Rectal smooth muscle tissue (tissue), 1 donor: ENCODE results near the gene ADAMTS19.

Experiments
- H3K27ac ChIP-seq: one replicate; pipeline ENCODE4 v1.7.0; 2013; ENCODE audit warnings: low read depth, low read length, inconsistent platforms
- H3K27me3 ChIP-seq: one replicate; pipeline ENCODE4 v1.7.0; 2013; ENCODE audit warnings: low read length; ENCODE audit not compliant: control insufficient read depth, insufficient read depth
- H3K36me3 ChIP-seq: one replicate; pipeline ENCODE4 v1.7.0; 2013; ENCODE audit warnings: low read length; ENCODE audit not compliant: control insufficient read depth, insufficient read depth
- H3K4me1 ChIP-seq: one replicate; pipeline ENCODE4 v1.7.0; 2013; ENCODE audit warnings: low read length; ENCODE audit not compliant: control insufficient read depth, insufficient read depth
- H3K4me3 ChIP-seq: one replicate; pipeline ENCODE4 v1.7.0; 2013; ENCODE audit warnings: low read length
- H3K9ac ChIP-seq: one replicate; pipeline ENCODE4 v1.7.0; 2013; ENCODE audit warnings: low read length

ADAMTS19 gene

DNA sequence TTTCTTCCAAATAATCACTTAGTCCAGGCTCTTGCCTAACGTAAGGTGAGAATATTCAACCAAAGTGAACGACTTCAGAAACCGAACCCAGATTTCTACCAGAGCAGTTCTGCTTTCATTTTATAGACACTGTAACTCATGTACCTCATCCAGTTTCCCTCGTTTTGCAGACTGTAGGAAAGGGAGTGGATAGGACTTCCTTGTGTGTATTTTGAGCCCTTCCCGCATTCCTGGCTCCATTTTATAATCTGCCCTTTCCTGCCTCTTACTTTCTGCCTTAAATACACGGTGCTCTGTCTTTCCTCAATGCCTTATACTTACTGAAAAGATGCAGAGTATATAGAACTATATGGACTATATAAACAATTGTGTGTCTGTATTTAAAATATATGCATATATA is 308.6 kb downstream of the ADAMTS19 start:
- no peak overlapping the region for H3K9ac ChIP-seq
- H3K27ac ChIP-seq, result no peak overlapping the region
- no peaks in the 10 kb centered on the region for H3K4me1 ChIP-seq
- H3K36me3 ChIP-seq, result no peaks in the 10 kb centered on the region
- H3K4me3 ChIP-seq, result no peak overlapping the region
- H3K27me3 ChIP-seq, result no peaks in the 10 kb centered on the region

DNA sequence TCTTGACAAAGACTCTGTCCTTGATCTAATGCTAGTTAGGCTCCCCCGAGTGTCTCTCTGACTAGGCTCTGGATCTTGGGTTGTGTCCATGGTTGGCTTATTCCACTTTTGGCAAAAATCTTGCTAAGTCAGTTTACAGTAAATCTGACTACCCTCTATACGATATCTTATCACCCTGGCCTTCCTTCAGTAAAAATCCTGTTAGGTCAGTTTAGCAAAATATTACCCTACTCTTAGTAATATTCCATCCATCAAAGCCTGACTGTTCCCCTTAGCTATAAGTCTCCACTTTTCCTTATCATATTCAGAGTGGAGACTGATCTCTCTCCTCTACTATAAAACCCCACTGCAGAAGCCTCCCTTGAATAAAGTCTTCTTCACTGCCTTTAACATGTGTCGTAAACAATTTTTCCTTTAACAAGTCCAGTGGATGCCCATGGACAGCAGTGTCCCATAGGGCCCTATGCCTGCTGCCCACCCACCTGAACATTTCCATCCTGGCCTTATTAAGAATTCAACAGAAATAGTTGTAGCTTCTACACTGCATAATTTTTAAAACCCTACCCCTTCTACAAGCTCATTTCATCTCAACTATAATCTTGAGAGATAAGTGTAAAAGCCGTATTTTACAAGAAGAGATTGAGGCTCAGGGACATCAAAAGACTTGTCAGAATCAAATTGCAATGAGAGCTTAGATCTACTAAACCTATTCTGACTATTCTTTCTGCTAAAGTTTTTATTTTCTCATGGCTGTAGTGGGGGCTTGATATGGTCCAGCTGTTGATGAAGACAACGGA is 310.1 kb downstream of the ADAMTS19 start:
- H3K4me1 ChIP-seq, result no peaks in the 10 kb centered on the region
- no peak overlapping the region for H3K9ac ChIP-seq
- no peak overlapping the region for H3K27ac ChIP-seq
- H3K4me3 ChIP-seq, result no peak overlapping the region
- no peaks in the 10 kb centered on the region for H3K27me3 ChIP-seq
- no peaks in the 10 kb centered on the region for H3K36me3 ChIP-seq

DNA sequence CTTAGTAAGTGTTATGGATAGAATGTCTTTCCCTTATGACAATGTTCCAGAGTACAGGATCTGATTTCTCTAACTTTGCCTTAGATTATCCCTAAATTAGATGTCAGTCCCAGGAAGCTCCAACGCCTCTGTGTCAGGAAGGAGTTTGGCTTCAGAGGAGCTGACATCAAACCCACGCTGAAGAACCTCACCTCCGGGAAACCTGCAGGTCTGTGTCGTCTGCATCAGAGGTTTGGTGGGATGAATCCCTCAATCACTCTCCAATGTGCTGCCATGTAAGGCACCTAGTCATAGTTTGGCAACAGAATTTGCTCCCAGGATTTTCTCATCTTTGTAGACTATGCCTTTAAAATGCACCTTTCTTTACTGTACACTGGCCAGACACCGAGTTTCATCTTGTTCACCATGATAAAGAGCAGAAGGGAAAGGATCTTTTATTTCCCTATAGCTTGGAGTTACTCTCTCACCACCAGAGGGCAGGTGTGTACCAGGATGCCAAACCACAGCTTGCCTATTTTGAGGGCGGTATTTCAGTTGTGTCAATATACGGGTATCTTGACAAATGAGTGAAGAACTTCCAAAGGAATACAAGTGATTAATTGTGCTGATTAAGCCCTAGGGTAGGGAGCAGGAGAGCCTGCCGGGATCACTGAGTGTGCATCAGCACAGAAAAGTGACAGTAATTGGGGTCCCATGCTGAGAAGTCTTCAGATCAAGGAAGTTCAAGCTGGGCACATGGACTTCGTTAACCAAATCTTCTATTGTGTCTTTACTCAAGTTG is 311.1 kb downstream of the ADAMTS19 start:
- Histone ChIP-seq H3K27me3 (no peaks in the 10 kb centered on the region), H3K27ac (no peak overlapping the region), H3K36me3 (no peaks in the 10 kb centered on the region), H3K4me1 (no peaks in the 10 kb centered on the region), H3K4me3 (no peak overlapping the region), H3K9ac (no peak overlapping the region)

DNA sequence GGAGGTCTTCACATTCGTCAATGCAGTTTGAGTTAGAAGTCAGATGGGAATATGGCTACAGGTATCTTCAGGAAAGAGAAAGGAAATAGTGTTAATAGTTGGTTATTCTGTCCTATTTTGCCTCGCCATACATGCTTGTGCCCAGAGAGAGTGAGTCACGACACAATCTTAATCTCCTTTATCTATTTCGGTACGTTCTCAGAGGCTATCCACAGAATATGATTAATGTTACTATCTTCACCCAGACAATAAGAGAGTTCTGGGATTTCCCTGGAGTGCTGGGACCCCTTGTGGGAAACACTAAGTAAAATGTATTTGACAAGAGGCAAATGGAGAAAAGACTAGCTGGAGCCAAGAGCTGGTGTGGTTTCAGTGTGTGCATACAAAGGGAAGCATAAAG is 313.3 kb downstream of the ADAMTS19 start:
- H3K36me3 ChIP-seq, result no peaks in the 10 kb centered on the region
- H3K4me3 ChIP-seq, result no peak overlapping the region
- no peak overlapping the region for H3K27ac ChIP-seq
- H3K4me1 ChIP-seq, result no peaks in the 10 kb centered on the region
- no peak overlapping the region for H3K9ac ChIP-seq
- no peaks in the 10 kb centered on the region for H3K27me3 ChIP-seq

DNA sequence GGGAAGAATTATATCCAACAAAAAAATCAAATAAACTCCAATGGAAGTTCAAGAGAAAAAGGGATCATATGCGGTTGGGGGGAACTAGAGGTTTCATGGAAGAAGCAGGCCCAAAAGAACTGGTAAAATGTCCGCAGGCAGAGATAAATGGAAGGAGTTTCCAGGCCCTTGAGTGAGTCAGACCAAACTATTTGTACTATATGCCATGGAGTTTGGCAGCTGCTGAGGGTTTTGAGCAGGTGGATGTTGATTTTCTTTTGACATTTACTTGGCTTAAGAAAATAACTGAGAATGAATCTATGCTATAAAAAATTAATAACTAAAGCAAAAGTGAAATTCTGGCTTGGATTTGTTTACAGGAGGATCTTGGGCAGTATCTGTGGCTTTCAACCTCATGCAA is 321.5 kb downstream of the ADAMTS19 start:
- no peaks in the 10 kb centered on the region for H3K4me1 ChIP-seq
- no peak overlapping the region for H3K27ac ChIP-seq
- H3K4me3 ChIP-seq, result no peak overlapping the region
- H3K9ac ChIP-seq, result no peak overlapping the region
- no peaks in the 10 kb centered on the region for H3K36me3 ChIP-seq
- H3K27me3 ChIP-seq, result no peaks in the 10 kb centered on the region
